HFF-Myc (cell line): ENCODE measurements around the gene CUL2.

Source experiments
- DNase-seq: peaks from one replicate; pipeline ENCODE4 v3.0.0-alpha.2; 2011; ENCODE audit warnings: low read depth; ENCODE audit errors: extremely low read depth
- H3K4me3 ChIP-seq: replicated peaks from 2 replicates; pipeline ENCODE4 v1.5.1; 2011; ENCODE audit warnings: low read depth, mild to moderate bottlenecking, control low read depth, low read length
- TF ChIP-seq, protein P1 (sequence below): IDR thresholded peaks from 2 replicates; pipeline ENCODE4 v1.5.1; 2012; ENCODE audit warnings: mild to moderate bottlenecking, low read depth, low read length, control low read depth; ENCODE audit errors: missing control alignments

CUL2 gene

DNA sequence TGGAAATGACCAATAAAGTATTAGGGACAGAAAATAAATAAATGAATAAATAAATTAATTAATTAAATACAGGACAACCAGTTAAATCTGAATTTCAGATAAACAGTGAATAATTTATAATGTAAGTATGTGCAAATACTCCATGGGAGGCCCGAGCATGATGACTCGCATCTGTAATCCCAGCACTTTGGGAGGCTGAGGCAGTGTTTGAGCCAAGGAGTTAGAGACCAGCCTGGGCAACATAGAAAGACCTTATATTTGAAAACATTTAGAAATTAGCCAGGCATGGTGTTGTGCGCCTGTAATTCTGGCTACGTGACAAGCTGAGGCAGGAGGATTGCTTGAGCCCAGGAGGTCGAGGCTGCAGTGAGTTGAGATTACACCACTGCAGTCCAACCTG is 123.7 kb downstream of the CUL2 start:
- H3K4me3 ChIP-seq: no peak overlapping the region
- TF ChIP-seq, protein P1, sequence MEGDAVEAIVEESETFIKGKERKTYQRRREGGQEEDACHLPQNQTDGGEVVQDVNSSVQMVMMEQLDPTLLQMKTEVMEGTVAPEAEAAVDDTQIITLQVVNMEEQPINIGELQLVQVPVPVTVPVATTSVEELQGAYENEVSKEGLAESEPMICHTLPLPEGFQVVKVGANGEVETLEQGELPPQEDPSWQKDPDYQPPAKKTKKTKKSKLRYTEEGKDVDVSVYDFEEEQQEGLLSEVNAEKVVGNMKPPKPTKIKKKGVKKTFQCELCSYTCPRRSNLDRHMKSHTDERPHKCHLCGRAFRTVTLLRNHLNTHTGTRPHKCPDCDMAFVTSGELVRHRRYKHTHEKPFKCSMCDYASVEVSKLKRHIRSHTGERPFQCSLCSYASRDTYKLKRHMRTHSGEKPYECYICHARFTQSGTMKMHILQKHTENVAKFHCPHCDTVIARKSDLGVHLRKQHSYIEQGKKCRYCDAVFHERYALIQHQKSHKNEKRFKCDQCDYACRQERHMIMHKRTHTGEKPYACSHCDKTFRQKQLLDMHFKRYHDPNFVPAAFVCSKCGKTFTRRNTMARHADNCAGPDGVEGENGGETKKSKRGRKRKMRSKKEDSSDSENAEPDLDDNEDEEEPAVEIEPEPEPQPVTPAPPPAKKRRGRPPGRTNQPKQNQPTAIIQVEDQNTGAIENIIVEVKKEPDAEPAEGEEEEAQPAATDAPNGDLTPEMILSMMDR: no peak
- no peak for DNase-seq

DNA sequence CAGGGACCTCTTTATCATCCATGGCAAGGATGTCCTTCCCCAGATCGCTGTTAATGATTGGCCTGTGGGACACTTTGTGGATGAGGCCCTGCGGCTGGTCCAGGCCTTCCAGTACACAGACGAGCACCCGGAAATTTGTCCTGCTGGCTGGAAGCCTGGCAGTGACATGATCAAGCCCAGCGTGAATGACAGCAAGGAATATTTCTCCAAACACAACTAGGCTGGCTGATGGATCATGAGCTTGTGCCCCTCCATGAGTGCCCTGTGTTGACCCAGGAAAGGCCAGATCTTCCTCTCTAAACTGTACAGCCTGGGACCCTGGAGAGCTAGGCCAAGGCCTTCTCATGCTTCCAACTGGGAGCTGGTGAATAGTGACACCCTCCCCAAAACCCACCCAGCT is 124.1 kb downstream of the CUL2 start:
- DNase-seq: no peak
- H3K4me3 ChIP-seq: no peak overlapping the region
- TF ChIP-seq, protein P1: no peak

DNA sequence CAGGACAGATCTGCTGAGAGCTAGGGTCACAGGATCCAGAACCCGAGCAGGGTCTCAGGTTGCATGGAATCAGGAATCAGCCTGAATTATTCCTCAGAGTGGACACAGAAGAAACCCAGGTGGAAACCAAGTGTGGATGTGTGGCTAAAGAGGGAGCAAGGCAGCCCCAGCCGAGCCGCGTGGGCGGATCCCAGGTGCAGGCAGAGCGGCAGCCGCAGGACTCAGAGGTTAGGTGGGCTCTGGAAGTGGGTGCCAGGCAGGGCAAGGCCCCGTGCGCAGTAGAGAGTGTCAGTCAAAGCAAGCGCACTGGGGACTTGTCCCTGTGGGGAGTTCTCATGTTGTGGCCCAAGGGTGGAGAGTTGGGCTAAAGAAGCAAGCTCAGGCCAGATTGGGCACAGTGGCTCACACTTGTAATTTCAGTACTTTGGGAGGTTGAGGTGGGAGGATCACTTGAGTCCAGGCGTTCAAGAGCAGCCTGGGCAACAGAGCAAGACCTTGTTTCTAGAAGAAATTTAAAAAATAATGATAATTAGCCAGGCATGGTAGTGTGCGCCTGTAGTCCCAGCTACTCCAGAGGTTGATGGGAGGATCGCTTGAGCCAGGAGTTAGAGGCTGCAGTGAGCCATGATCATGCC is 125.9 kb downstream of the CUL2 start:
- DNase-seq: no peak
- TF ChIP-seq, protein P1: no peak
- H3K4me3 ChIP-seq: no peak overlapping the region

DNA sequence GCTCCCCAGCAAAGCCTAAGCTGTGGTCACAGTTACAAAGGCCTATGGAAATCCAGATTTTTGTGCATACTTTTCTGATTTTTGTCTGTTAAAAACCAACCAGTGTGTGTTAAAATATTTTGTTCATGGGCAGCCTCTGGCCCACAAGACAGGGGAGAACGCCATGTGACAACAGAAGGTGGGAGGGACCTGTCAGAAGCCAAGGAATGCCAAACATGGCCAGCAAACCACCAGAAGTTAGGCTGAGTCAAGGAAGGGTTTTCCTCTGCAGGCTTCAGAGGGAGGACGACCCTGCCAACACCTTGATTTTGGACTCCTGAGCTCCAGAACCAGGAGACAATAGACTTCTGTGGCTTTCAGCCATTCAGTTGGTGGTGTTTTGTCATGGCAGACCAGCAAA is 127.3 kb downstream of the CUL2 start:
- TF ChIP-seq, protein P1: no peak
- no peak overlapping the region for H3K4me3 ChIP-seq
- DNase-seq: no peak

DNA sequence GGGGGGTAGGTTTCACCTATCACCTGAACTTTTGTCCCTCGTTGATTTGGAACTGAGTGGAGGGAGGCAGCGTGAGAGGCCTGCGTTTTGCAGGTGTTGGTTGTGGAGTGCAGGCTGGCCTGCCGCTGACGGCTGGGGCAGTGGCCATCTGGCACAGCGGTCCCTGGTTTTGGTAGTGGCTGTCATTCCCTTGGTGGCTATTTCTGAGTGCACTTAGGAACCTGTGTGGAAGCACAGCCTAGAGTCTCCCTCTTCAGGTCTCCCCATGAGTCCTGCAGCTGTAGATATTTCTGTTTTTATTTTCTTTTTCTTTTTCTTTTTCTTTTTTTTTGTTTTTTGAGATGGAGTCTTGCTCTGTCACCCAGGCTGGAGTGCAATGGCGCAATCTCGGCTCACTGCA is 129.2 kb downstream of the CUL2 start:
- DNase-seq: no peak
- TF ChIP-seq, protein P1: no peak
- no peak overlapping the region for H3K4me3 ChIP-seq

DNA sequence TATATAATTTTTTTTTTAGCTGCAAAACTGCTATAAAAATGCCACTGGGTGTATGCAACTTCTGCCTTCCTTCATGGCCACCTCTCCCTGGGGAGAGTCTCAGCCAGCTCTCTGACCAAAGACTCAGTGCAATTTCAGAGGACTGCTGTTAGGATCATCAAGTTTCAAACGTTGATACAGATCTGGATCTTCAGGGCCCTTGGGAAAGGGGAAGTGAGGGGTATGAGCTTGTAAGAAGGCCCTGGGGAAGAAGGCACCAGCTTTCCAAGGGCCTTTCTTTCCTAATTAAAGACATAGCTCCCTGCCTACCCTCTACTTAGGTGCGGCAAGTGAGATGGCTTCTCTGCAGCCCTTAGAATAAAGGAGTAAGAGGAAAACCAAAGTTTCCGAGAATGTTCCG is 130.4 kb downstream of the CUL2 start:
- TF ChIP-seq, protein P1: no peak
- DNase-seq: no peak
- H3K4me3 ChIP-seq: no peak overlapping the region

DNA sequence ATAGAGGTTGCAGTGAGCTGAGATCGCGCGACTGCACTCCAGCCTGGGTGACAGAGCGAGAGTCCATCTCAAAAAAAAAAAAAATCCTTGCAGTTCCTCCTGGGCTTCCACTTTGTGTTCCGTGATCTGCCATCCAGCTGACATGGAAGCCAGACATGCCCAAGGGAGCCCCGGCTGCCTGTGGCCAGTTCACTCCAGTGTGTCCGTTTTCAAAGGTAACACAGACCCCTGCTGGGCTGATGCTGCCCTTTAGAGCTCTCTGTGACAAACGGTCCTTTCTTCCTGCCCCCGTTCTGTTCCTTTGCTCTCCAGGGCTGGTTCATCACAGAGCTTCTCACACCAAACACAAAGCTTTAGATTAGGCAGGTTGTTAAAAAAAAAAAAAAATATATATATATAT is 130.8 kb downstream of the CUL2 start:
- TF ChIP-seq, protein P1: peak; percentile 6
- H3K4me3 ChIP-seq: no peak overlapping the region
- no peak for DNase-seq
